HCT116 (cell line): ENCODE results near the gene TSPAN11. TPM values are rescaled to one million over a fixed set of nuclear protein-coding genes. Genes with fewer than 3 reads are reported as not detected.

Experiments used
- ATAC-seq: fragments of 200-7000 bp; cut with Tn5 transposase; 2 replicates; pipeline ENCODE4 v1.9.1; 2020; ENCODE audit warnings: mild to moderate bottlenecking, moderate library complexity
- BruUV-seq: library from RNA; stranded (reverse); fragments of 400-500 nt; replicated peaks from 2 replicates; lab custom pipeline; 2021; lab: Mats Ljungman, UMichigan
- CTCF ChIA-PET: fragments of 300-600 bp; sonication (Branson Sonifier 250); formaldehyde crosslinking; loops from one replicate; lab custom pipeline; 2021; ENCODE audit warnings: antibody characterized with exemption; lab: Charles Lee
- POLR2A ChIA-PET: fragments of 300-600, 350-600 bp; sonication (Branson Sonifier 250); formaldehyde crosslinking; loops from one replicate; lab custom pipeline; 2021; ENCODE audit warnings: antibody characterized with exemption; lab: Charles Lee
- RAD21 ChIA-PET, 2 experiments: fragments of 300-600 bp; sonication (Branson Sonifier 250); formaldehyde crosslinking; loops; one replicate each; lab custom pipeline; 2023; ENCODE audit warnings: low total read pairs in 2 of 2; ENCODE audit not compliant: uncharacterized antibody in 2 of 2, unreplicated experiment in 2 of 2, low non-redundant PET in 1 of 2; lab: Charles Lee
- DNase-seq: peaks from one replicate; pipeline ENCODE4 v3.0.0-alpha.2; 2010; ENCODE audit warnings: low read depth, low spot score
- H2AFZ ChIP-seq: fragments of 200-600 bp; shearing (Covaris generic), sonication (generic); 2 replicates; pipeline ENCODE4 v1.6.1; 2017; ENCODE audit warnings: low read depth, mixed run types, mixed read lengths, antibody characterized with exemption, low read length; ENCODE audit not compliant: poor library complexity, severe bottlenecking
- H3K27ac ChIP-seq: 2 replicates; pipeline ENCODE4 v1.5.1; 2012; ENCODE audit warnings: low read depth, low read length
- H3K27me3 ChIP-seq: fragments of 200-600 bp; sonication (generic); 2 replicates; pipeline ENCODE4 v1.6.1; 2016; ENCODE audit warnings: mixed run types, low read length, mixed read lengths; ENCODE audit not compliant: insufficient read depth
- H3K36me3 ChIP-seq, 2 experiments: fragments of 200-500 bp in 1 of 2; fragments of 200-600 bp in 1 of 2; sonication (Bioruptor generic) in 1 of 2; sonication (generic) in 1 of 2; 2 replicates each; pipeline versions ENCODE4 v1.5.1 to v1.6.1; 2014 to 2016; ENCODE audit warnings: low read length in 2 of 2, inconsistent platforms in 1 of 2, mixed read lengths in 1 of 2, mixed run types in 1 of 2; ENCODE audit not compliant: insufficient read depth in 2 of 2, control insufficient read depth in 1 of 2
- H3K4me1 ChIP-seq, 2 experiments: fragments of 200-600 bp in 1 of 2; sonication (generic) in 1 of 2; 2 replicates each; pipeline versions ENCODE4 v1.5.1 to v1.6.1; 2012 to 2017; ENCODE audit warnings: low read length in 2 of 2, inconsistent platforms in 1 of 2, mild to moderate bottlenecking in 1 of 2, mixed read lengths in 1 of 2, mixed run types in 1 of 2, moderate library complexity in 1 of 2; ENCODE audit not compliant: insufficient read depth in 2 of 2, control insufficient read depth in 1 of 2
- H3K4me2 ChIP-seq: fragments of 200-600 bp; sonication (generic); 2 replicates; pipeline ENCODE4 v1.6.1; 2017; ENCODE audit warnings: mixed run types, low read length, mixed read lengths
- H3K4me3 ChIP-seq, 2 experiments: fragments of 200-600 bp in 1 of 2; sonication (generic) in 1 of 2; replicated peaks in 1 of 2; 2 replicates each; pipeline ENCODE4 v1.5.1; 2011 to 2016; ENCODE audit warnings: low read length in 2 of 2, control low read depth in 1 of 2, low read depth in 1 of 2, mild to moderate bottlenecking in 1 of 2, mixed read lengths in 1 of 2, mixed run types in 1 of 2
- H3K79me2 ChIP-seq: fragments of 200-600 bp; sonication (generic); 2 replicates; pipeline ENCODE4 v1.6.1; 2017; ENCODE audit warnings: mild to moderate bottlenecking, mixed run types, low read length, moderate library complexity, mixed read lengths; ENCODE audit not compliant: insufficient read depth
- H3K9ac ChIP-seq: fragments of 200-600 bp; sonication (generic); 2 replicates; pipeline ENCODE4 v1.6.1; 2016; ENCODE audit warnings: low read length, mixed read lengths
- H3K9me2 ChIP-seq: fragments of 200-600 bp; sonication (generic), shearing (Covaris generic); 2 replicates; pipeline ENCODE4 v1.6.1; 2017; ENCODE audit warnings: mixed run types, mild to moderate bottlenecking, moderate library complexity; ENCODE audit not compliant: insufficient read depth
- H3K9me3 ChIP-seq, 2 experiments: fragments of 200-500 bp in 1 of 2; fragments of 200-600 bp in 1 of 2; sonication (Bioruptor generic) in 1 of 2; sonication (generic) in 1 of 2; 2 replicates each; pipeline ENCODE4 v1.6.1; 2014 to 2017; ENCODE audit warnings: low read length in 2 of 2, mixed read lengths in 2 of 2, inconsistent platforms in 1 of 2, low read depth in 1 of 2, mild to moderate bottlenecking in 1 of 2, mixed run types in 1 of 2, moderate library complexity in 1 of 2; ENCODE audit not compliant: control insufficient read depth in 1 of 2, insufficient read depth in 1 of 2
- H4K20me1 ChIP-seq: fragments of 200-600 bp; sonication (generic), shearing (Covaris generic); 2 replicates; pipeline ENCODE4 v1.6.1; 2017; ENCODE audit warnings: mixed run types, mild to moderate bottlenecking, moderate library complexity; ENCODE audit not compliant: insufficient read depth
- CBX3 ChIP-seq: IDR thresholded peaks from 2 replicates; pipeline ENCODE4 v1.6.1; 2012; ENCODE audit warnings: low read depth
- EZH2 ChIP-seq: fragments of 200-600 bp; sonication (generic); IDR thresholded peaks from 2 replicates; pipeline ENCODE4 v1.6.1; 2017; ENCODE audit warnings: antibody characterized with exemption, mixed run types
- EZH2phosphoT487 ChIP-seq: fragments of 200-600 bp; IDR thresholded peaks from 2 replicates; pipeline ENCODE4 v1.6.1; 2018; ENCODE audit warnings: antibody characterized with exemption, borderline replicate concordance
- POLR2AphosphoS5 ChIP-seq: IDR thresholded peaks from 2 replicates; pipeline ENCODE4 v1.6.1; 2011; ENCODE audit warnings: mild to moderate bottlenecking, low read depth, low read length, moderate library complexity
- SIN3A ChIP-seq: IDR thresholded peaks from 2 replicates; pipeline ENCODE4 v1.6.1; 2012; ENCODE audit warnings: low read depth
- SRF ChIP-seq: IDR thresholded peaks from 2 replicates; pipeline ENCODE4 v1.6.1; 2012; ENCODE audit warnings: low read depth
- TCF7L2 ChIP-seq: IDR thresholded peaks from 2 replicates; pipeline ENCODE4 v1.7.0; 2011; ENCODE audit warnings: borderline replicate concordance, inconsistent platforms; ENCODE audit not compliant: insufficient read depth, insufficient read length; ENCODE audit errors: extremely low read depth
- ZNF274 ChIP-seq: fragments of 200-500 bp; sonication (Bioruptor generic); IDR thresholded peaks from 2 replicates; pipeline ENCODE4 v1.6.1; 2014; ENCODE audit warnings: mild to moderate bottlenecking, low read depth, low read length, inconsistent platforms
- intact Hi-C: fragments of 100-400 bp; cut with micrococcal nuclease; formaldehyde crosslinking; loops from 2 replicates; pipeline ENCODE4 v1.10.0; 2022
- total RNA-seq: library from RNA; stranded (reverse); gene quantifications from one replicate; pipeline ENCODE4 v1.2.1, GENCODE V29; 2021; ENCODE audit not compliant: unreplicated experiment
- TF ChIP-seq, protein P1 (sequence below): IDR thresholded peaks from 2 replicates; pipeline ENCODE4 v1.6.1; 2012
- TF ChIP-seq, protein P2 (sequence below): IDR thresholded peaks from 2 replicates; pipeline ENCODE4 v1.6.1; 2012
- TF ChIP-seq, protein P3 (sequence below): IDR thresholded peaks from 2 replicates; pipeline ENCODE4 v1.6.1; 2012; ENCODE audit warnings: low read depth
- TF ChIP-seq, protein P4 (sequence below), 3 experiments: fragments of 200-600 bp in 1 of 3; sonication (generic) in 1 of 3; IDR thresholded peaks in 2 of 3; conservative IDR thresholded peaks in 1 of 3; 2 replicates each; pipeline ENCODE4 v1.5.1; 2012 to 2017; ENCODE audit warnings: low read depth in 2 of 3, low read length in 2 of 3, antibody characterized with exemption in 1 of 3, borderline replicate concordance in 1 of 3, control low read depth in 1 of 3, mild to moderate bottlenecking in 1 of 3, mixed read lengths in 1 of 3, mixed run types in 1 of 3, moderate library complexity in 1 of 3; ENCODE audit not compliant: insufficient read depth in 1 of 3

Gene TSPAN11
- total RNA-seq, 1 experiment from 2014 or later = not detected

DNA sequence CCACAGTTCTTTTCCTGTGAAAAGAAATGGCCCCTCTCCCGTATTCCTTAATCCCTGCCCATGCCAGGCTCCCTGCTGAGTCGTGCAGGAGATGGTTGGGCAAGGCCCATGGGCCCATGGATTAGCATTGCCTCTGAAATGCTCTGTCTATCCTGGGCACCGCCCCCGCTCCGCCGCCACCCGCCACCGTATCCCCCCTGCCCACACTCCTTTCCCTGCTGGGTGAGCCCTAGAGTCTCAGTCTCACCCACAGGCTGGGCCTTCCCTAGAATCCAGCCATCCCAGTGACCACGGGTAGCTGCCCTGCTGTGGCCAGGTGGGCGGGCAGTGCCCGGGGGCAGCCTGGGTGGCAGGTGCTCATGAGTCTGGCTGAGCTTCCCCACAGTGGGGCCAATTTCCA, 50.6 kb downstream of the TSPAN11 start:
- Histone ChIP-seq H3K9me3 (no peaks in the 10 kb centered on the region), H4K20me1 (no peaks in the 10 kb centered on the region), H3K79me2 (no peaks in the 10 kb centered on the region), H3K4me3 (no peak overlapping the region), H3K4me2 (no peak overlapping the region), H3K27ac (no peak overlapping the region), H2AFZ (no peak overlapping the region), H3K9me2 (no peaks in the 10 kb centered on the region), H3K9ac (no peak overlapping the region), H3K4me1 (no peaks in the 10 kb centered on the region), H3K27me3 (peaks cover 13% of the 10 kb centered on the region; the same call in 1 of the 2 replicates), H3K36me3 (no peaks in the 10 kb centered on the region)
- no TSS peak for BruUV-seq
- TF ChIP-seq EZH2 (no peak), EZH2phosphoT487 (no peak), POLR2AphosphoS5 (no peak), SRF (no peak), ZNF274 (no peak), SIN3A (no peak), TCF7L2 (no peak), CBX3 (no peak)
- TF ChIP-seq, protein P1, sequence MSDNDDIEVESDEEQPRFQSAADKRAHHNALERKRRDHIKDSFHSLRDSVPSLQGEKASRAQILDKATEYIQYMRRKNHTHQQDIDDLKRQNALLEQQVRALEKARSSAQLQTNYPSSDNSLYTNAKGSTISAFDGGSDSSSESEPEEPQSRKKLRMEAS = no peak
- TF ChIP-seq, protein P2, sequence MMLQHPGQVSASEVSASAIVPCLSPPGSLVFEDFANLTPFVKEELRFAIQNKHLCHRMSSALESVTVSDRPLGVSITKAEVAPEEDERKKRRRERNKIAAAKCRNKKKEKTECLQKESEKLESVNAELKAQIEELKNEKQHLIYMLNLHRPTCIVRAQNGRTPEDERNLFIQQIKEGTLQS = no peak
- TF ChIP-seq, protein P3, sequence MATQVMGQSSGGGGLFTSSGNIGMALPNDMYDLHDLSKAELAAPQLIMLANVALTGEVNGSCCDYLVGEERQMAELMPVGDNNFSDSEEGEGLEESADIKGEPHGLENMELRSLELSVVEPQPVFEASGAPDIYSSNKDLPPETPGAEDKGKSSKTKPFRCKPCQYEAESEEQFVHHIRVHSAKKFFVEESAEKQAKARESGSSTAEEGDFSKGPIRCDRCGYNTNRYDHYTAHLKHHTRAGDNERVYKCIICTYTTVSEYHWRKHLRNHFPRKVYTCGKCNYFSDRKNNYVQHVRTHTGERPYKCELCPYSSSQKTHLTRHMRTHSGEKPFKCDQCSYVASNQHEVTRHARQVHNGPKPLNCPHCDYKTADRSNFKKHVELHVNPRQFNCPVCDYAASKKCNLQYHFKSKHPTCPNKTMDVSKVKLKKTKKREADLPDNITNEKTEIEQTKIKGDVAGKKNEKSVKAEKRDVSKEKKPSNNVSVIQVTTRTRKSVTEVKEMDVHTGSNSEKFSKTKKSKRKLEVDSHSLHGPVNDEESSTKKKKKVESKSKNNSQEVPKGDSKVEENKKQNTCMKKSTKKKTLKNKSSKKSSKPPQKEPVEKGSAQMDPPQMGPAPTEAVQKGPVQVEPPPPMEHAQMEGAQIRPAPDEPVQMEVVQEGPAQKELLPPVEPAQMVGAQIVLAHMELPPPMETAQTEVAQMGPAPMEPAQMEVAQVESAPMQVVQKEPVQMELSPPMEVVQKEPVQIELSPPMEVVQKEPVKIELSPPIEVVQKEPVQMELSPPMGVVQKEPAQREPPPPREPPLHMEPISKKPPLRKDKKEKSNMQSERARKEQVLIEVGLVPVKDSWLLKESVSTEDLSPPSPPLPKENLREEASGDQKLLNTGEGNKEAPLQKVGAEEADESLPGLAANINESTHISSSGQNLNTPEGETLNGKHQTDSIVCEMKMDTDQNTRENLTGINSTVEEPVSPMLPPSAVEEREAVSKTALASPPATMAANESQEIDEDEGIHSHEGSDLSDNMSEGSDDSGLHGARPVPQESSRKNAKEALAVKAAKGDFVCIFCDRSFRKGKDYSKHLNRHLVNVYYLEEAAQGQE = no peak
- TF ChIP-seq, protein P4, sequence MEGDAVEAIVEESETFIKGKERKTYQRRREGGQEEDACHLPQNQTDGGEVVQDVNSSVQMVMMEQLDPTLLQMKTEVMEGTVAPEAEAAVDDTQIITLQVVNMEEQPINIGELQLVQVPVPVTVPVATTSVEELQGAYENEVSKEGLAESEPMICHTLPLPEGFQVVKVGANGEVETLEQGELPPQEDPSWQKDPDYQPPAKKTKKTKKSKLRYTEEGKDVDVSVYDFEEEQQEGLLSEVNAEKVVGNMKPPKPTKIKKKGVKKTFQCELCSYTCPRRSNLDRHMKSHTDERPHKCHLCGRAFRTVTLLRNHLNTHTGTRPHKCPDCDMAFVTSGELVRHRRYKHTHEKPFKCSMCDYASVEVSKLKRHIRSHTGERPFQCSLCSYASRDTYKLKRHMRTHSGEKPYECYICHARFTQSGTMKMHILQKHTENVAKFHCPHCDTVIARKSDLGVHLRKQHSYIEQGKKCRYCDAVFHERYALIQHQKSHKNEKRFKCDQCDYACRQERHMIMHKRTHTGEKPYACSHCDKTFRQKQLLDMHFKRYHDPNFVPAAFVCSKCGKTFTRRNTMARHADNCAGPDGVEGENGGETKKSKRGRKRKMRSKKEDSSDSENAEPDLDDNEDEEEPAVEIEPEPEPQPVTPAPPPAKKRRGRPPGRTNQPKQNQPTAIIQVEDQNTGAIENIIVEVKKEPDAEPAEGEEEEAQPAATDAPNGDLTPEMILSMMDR (IDR thresholded peaks at IDR 0.05 in 2 of 3, conservative IDR thresholded peaks at IDR 0.05 in 1 of 3; ENCODE audit: borderline replicate concordance in 1 of 3, insufficient read depth in 1 of 3, low read depth in 2 of 3, low read length in 2 of 3) = no peak
- ChIA-PET POLR2A (no interaction called here), CTCF (no interaction called here), RAD21 (no interaction called here)
- intact Hi-C loops = no loop called here
- ATAC-seq (no peak), DNase-seq (no peak)
